DND-41 (cell line): ENCODE data around the gene MEGF6.

ENCODE experiments used
- ATAC-seq: fragments of 200-7000 bp; cut with Tn5 transposase; 3 replicates; pipeline ENCODE4 v1.9.1; 2021; ENCODE audit warnings: low read depth; ENCODE audit not compliant: insufficient read depth
- DNase-seq: peaks from one replicate; pipeline ENCODE4 v3.0.0-alpha.2; 2020
- H2AFZ ChIP-seq: 2 replicates; pipeline ENCODE4 v1.6.0; 2012; ENCODE audit warnings: low read depth, low read length
- H3K27ac ChIP-seq: 2 replicates; pipeline ENCODE4 v1.5.1; 2012; ENCODE audit warnings: low read length, inconsistent platforms
- H3K27me3 ChIP-seq: fragments of 200-600 bp; sonication (generic); 2 replicates; pipeline ENCODE4 v1.6.0; 2012; ENCODE audit warnings: low read length, mild to moderate bottlenecking, inconsistent platforms; ENCODE audit not compliant: insufficient read depth, poor library complexity
- H3K36me3 ChIP-seq: 2 replicates; pipeline ENCODE4 v1.5.1; 2012; ENCODE audit warnings: low read length, inconsistent platforms; ENCODE audit not compliant: insufficient read depth
- H3K4me1 ChIP-seq: 2 replicates; pipeline ENCODE4 v1.5.1; 2012; ENCODE audit warnings: mild to moderate bottlenecking, low read length; ENCODE audit not compliant: insufficient read depth
- H3K4me2 ChIP-seq: 2 replicates; pipeline ENCODE4 v1.6.0; 2012; ENCODE audit warnings: mild to moderate bottlenecking, moderate library complexity, low read length, inconsistent platforms; ENCODE audit not compliant: insufficient read depth
- H3K4me3 ChIP-seq, 2 experiments: fragments of 200-600 bp in 1 of 2; shearing (Covaris generic) in 1 of 2; 2 replicates each; pipeline ENCODE4 v1.5.1; 2012 to 2016; ENCODE audit warnings: inconsistent platforms in 2 of 2, low read length in 2 of 2, mild to moderate bottlenecking in 2 of 2, low read depth in 1 of 2, moderate library complexity in 1 of 2
- H3K79me2 ChIP-seq: 2 replicates; pipeline ENCODE4 v1.6.0; 2012; ENCODE audit warnings: low read length, inconsistent platforms; ENCODE audit not compliant: insufficient read depth
- H3K9ac ChIP-seq: 2 replicates; pipeline ENCODE4 v1.6.0; 2012; ENCODE audit warnings: low read depth, mild to moderate bottlenecking, inconsistent platforms, low read length, moderate library complexity
- H3K9me3 ChIP-seq: 2 replicates; pipeline ENCODE4 v1.5.1; 2012; ENCODE audit warnings: low read length, moderate library complexity, mild to moderate bottlenecking, inconsistent platforms; ENCODE audit not compliant: insufficient read depth, severe bottlenecking
- H4K20me1 ChIP-seq: 2 replicates; pipeline ENCODE4 v1.6.0; 2012; ENCODE audit warnings: low read length; ENCODE audit not compliant: insufficient read depth
- EZH2 ChIP-seq: IDR thresholded peaks from 3 replicates; pipeline ENCODE4 v1.6.1; 2012; ENCODE audit warnings: borderline replicate concordance, low read depth, mild to moderate bottlenecking, moderate library complexity, low read length, inconsistent platforms; ENCODE audit not compliant: severe bottlenecking
- TF ChIP-seq, protein P1 (sequence below): IDR thresholded peaks from 2 replicates; pipeline ENCODE4 v1.5.1; 2012; ENCODE audit warnings: borderline replicate concordance, low read length, moderate library complexity, mild to moderate bottlenecking; ENCODE audit not compliant: poor library complexity, severe bottlenecking; ENCODE audit errors: extremely low read depth

Gene MEGF6

DNA sequence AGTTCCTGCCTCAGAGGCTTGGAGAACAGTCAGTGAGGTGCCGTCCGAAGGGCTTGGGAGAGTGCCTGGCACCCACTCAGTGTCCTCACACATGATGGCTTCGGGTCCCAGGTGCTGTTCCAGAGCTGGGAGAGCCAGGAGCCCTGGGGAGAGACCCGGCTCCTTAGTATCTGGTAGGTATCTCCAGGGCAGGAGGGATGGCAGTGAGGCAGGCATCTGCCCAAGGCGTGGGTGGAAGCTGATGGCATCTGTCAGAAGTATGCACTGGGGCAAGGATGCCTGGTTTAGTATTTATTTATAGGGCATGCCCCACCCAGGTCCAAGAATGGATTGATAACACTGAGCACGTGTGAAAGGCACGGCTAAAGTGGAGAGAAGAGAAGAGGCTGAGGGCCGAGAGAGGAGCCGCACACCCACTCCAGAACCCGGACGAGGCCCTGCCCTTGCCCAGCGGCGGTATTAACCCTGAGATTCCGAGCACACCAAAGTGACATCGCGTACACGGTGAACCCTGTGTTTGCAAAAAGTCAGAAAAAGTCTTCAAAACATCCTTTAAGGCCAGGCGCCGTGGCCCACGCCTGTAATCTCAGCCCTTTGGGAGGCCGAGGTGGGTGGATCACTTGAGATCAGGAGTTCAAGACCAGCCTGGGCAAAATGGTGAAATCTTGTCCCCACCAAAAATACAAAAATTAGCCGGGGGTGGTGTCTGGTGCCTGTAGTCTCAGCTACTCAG, 43.4 kb upstream of the MEGF6 start:
- Histone ChIP-seq H3K36me3 (peaks cover 5% of the 10 kb centered on the region), H3K79me2 (peaks cover 79% of the 10 kb centered on the region), H4K20me1 (peaks cover 20% of the 10 kb centered on the region; the same call in 1 of the 2 replicates), H3K4me3 (no peak overlapping the region), H3K27me3 (no peaks in the 10 kb centered on the region), H3K4me2 (peak overlapping the region; percentile 75; the same call in 1 of the 2 replicates), H3K9me3 (no peaks in the 10 kb centered on the region), H3K9ac (no peak overlapping the region), H3K4me1 (peaks cover 36% of the 10 kb centered on the region), H3K27ac (no peak overlapping the region), H2AFZ (no peak overlapping the region)
- no peak for ATAC-seq
- no peak for DNase-seq
- no peak for TF ChIP-seq EZH2
- TF ChIP-seq, protein P1, sequence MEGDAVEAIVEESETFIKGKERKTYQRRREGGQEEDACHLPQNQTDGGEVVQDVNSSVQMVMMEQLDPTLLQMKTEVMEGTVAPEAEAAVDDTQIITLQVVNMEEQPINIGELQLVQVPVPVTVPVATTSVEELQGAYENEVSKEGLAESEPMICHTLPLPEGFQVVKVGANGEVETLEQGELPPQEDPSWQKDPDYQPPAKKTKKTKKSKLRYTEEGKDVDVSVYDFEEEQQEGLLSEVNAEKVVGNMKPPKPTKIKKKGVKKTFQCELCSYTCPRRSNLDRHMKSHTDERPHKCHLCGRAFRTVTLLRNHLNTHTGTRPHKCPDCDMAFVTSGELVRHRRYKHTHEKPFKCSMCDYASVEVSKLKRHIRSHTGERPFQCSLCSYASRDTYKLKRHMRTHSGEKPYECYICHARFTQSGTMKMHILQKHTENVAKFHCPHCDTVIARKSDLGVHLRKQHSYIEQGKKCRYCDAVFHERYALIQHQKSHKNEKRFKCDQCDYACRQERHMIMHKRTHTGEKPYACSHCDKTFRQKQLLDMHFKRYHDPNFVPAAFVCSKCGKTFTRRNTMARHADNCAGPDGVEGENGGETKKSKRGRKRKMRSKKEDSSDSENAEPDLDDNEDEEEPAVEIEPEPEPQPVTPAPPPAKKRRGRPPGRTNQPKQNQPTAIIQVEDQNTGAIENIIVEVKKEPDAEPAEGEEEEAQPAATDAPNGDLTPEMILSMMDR = no peak

DNA sequence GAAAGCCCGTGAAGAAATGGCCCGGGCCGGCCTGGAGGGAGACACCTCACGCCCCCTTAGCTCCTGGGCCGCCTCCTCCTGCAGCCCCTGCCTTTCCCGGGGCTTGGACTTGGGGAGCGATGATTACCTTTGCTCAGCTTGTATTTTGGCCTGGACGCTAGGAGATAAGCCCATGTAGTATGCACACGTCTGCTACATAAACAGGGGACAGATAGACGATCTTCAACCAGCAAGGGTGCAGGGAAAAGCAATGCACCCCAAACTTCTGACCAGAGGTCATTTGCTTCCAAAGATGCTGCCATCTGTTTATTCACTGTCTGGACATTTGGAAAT, 41.9 kb upstream of the MEGF6 start:
- peaks cover 49% of the 10 kb centered on the region for H3K4me1 ChIP-seq
- peaks cover 82% of the 10 kb centered on the region for H3K79me2 ChIP-seq
- H4K20me1 ChIP-seq = peaks cover 24% of the 10 kb centered on the region; the same call in 1 of the 2 replicates
- no peak for DNase-seq
- H3K4me2 ChIP-seq = peak overlapping the region; percentile 75
- peak overlapping the region; percentile 65 for H3K9ac ChIP-seq
- no peak for ATAC-seq
- peak overlapping the region; percentile 67; the same call in 1 of the 2 replicates for H2AFZ ChIP-seq
- H3K36me3 ChIP-seq = peaks cover 10% of the 10 kb centered on the region
- TF ChIP-seq, protein P1 = no peak
- no peak for TF ChIP-seq EZH2
- no peaks in the 10 kb centered on the region for H3K27me3 ChIP-seq
- peak overlapping the region; percentile 36 to 59; a peak in 3 of 4 replicates for H3K4me3 ChIP-seq
- peak overlapping the region; percentile 70; the same call in 1 of the 2 replicates for H3K27ac ChIP-seq
- H3K9me3 ChIP-seq = no peaks in the 10 kb centered on the region

DNA sequence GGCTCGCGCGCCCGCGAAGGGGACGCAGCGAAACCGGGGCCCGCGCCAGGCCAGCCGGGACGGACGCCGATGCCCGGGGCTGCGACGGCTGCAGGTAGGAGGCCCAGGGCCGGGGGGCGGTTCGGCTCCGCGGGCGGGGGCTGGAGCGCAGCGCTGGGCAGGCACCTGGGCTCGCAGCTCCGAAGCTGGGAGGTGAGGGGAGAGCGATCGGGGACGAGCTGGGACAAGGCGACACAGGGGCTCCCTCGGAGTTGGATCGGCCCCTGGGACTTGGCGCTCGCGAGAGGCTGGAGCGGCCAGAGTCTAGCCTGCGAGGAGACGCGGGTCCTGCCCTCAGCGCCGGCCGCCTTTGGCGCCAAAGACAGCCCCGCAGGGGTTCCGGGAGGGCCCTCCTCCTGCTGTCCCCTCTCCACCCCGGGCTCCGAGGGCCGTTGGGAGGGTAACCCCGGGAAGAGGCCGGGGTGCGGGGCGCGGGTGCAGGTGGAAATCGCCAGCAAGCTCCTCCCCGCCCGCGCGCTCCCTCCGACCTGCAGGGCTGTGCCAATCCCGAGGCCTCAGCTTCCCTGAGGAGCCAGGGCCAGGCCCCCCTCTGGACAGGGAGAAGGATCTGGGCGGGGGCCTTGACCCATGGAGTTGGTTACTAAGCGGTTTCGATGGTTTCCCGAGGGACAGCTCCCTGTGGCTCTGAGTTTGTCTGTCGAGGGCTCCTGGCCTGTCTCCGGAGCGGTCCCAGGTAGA, 41.4 kb upstream of the MEGF6 start:
- Histone ChIP-seq H3K9ac (peak overlapping the region; percentile 65), H3K79me2 (peaks cover 82% of the 10 kb centered on the region), H3K27ac (peak overlapping the region; percentile 70), H4K20me1 (peaks cover 19% of the 10 kb centered on the region; the same call in 1 of the 2 replicates), H3K36me3 (peaks cover 15% of the 10 kb centered on the region), H3K4me1 (peaks cover 54% of the 10 kb centered on the region), H2AFZ (peak overlapping the region; percentile 67), H3K27me3 (no peaks in the 10 kb centered on the region), H3K9me3 (no peaks in the 10 kb centered on the region), H3K4me2 (peak overlapping the region; percentile 75), H3K4me3 (peak overlapping the region; percentile 36 to 59; a peak in 3 of 4 replicates)
- ATAC-seq = peak; percentile 8; the same call in 2 of the 3 replicates
- TF ChIP-seq, protein P1 = no peak
- TF ChIP-seq EZH2 = no peak
- peak; percentile 27 for DNase-seq
